Heart left ventricle (tissue), 16 donors: ENCODE measurements around the gene PLSCR2. TPM values are rescaled to one million over a fixed set of nuclear protein-coding genes. Genes with fewer than 3 reads are reported as not detected.

Experiments
- ATAC-seq, 4 donors: fragments of 200-7000 bp; cut with Tn5 transposase; one replicate each; pipeline ENCODE4 v1.9.1; 2020 to 2022; ENCODE audit warnings: moderate library complexity in 4 of 4, mild to moderate bottlenecking in 3 of 4, moderate number of reproducible peaks in 1 of 4
- DNase-seq, 5 donors: peaks; one replicate each; pipeline ENCODE4 v3.0.0-alpha.2; 2020
- H3K27ac ChIP-seq, 12 donors: fragments of 200-600 bp; sonication (generic) in 4 of 12; one replicate each; pipeline versions ENCODE4 v1.5.0 to v1.8.0; 2016 to 2022; ENCODE audit warnings: mild to moderate bottlenecking in 2 of 12
- H3K27me3 ChIP-seq, 9 donors: fragments of 200-600 bp; sonication (generic) in 2 of 9; one replicate each; pipeline versions ENCODE4 v1.5.1 to v1.8.0; 2016 to 2022; ENCODE audit warnings: mild to moderate bottlenecking in 3 of 9
- H3K36me3 ChIP-seq, 9 donors: fragments of 200-600 bp; sonication (generic) in 2 of 9; one replicate each; pipeline versions ENCODE4 v1.5.0 to v1.8.0; 2018 to 2022; ENCODE audit warnings: mild to moderate bottlenecking in 2 of 9
- H3K4me1 ChIP-seq, 12 donors: fragments of 200-600 bp; sonication (generic) in 4 of 12; one replicate each; pipeline versions ENCODE4 v1.5.0 to v1.8.0; 2016 to 2022; ENCODE audit warnings: mild to moderate bottlenecking in 3 of 12
- H3K4me3 ChIP-seq, 12 donors: fragments of 200-600 bp; sonication (generic) in 4 of 12; one replicate each; pipeline versions ENCODE4 v1.5.0 to v1.8.0; 2017 to 2022; ENCODE audit warnings: mild to moderate bottlenecking in 9 of 12, moderate library complexity in 4 of 12
- H3K9me3 ChIP-seq, 12 donors: fragments of 200-600 bp; sonication (generic) in 4 of 12; one replicate each; pipeline versions ENCODE4 v1.5.0 to v1.8.0; 2016 to 2022; ENCODE audit warnings: mild to moderate bottlenecking in 1 of 12
- CTCF ChIP-seq, 12 donors: fragments of 200-600 bp; sonication (generic) in 4 of 12; IDR thresholded peaks; one replicate each; pipeline versions ENCODE4 v1.5.0 to v1.8.0; 2018 to 2022; ENCODE audit warnings: antibody characterized with exemption in 12 of 12, mild to moderate bottlenecking in 5 of 12
- POLR2A ChIP-seq, 2 donors: fragments of 450-650 bp; IDR thresholded peaks; one replicate each; pipeline ENCODE4 v1.6.1; 2017; ENCODE audit warnings: antibody characterized with exemption in 2 of 2, mild to moderate bottlenecking in 2 of 2, moderate library complexity in 2 of 2
- WGBS, 4 donors: extraction: QIAGEN DNeasy Blood & Tissue Kit in 2 of 4; methylation state at CpG; one replicate each; pipeline versions ENCODE4 v1.1.5 to v1.1.7; 2013 to 2018; 5-methylcytosine and 5-hydroxymethylcytosine counted together
- intact Hi-C, 10 donors: fragments of 100-400 bp; cut with DNase I; formaldehyde crosslinking; loops; one replicate each; pipeline versions ENCODE4 v1.11.1 to v1.14.2; 2022
- polyA plus RNA-seq, 2 donors: library from polyadenylated mRNA; stranded (reverse); fragments of 200-250 nt; gene quantifications; one replicate each; pipeline ENCODE4 v1.2.3, GENCODE V29; 2013
- total RNA-seq, 9 donors: library from RNA; depleted of rRNA in 2 of 9; stranded (reverse); fragments of >200 nt in 2 of 9; fragmentation: NEBNext Ultra II Directional in 3 of 9; extraction: Animal tissue kit (Norgen Biotek cat#: 25700) in 3 of 9; gene quantifications; one replicate each; pipeline versions ENCODE4 v1.1.0 to v1.2.4, GENCODE V29; 2016 to 2023
- donor health status: ischemic (EF 13 %, LVEDD 7.1; RV severe dilation, severe dysfunction).
- donor health status: healthy with polysubstance abuse.
- donor health status: DM: no; HTN: yes; CAD: no.
- donor health status: DM: no; HTN: no; CAD: no.
- donor health status: ischemic (EF 25% LVEDD 6.9; RV normal size, moderate dysfunction).
- donor health status: ischemic (EF 25% LVEDD 5.7; RV mildly dilated, moderate dysfunction).
- donor health status: healthy.
- donor health status: DM: yes; HTN: yes; CAD: no.
- donor health status: ischemic (EF 35%, LVEDD 5.7; RV mildly dilated, moderate dysfunction).
- donor health status: nonischemic (EF 11% LVEDD 7.7; RV severe dilation, severe dysfunction).
- donor health status: DM: yes; HTN: yes; CAD: no.
- donor health status: PGD.
- donor health status: ischemic (EF 29% LVEDD 5.4; RV normal size, mild dysfunction).
- donor health status: nonischemic (EF 23%, LVEDD 6.1; RV moderate dilation, normal function).

PLSCR2 gene
- total and polyA plus RNA-seq, 11 donors: not detected

DNA sequence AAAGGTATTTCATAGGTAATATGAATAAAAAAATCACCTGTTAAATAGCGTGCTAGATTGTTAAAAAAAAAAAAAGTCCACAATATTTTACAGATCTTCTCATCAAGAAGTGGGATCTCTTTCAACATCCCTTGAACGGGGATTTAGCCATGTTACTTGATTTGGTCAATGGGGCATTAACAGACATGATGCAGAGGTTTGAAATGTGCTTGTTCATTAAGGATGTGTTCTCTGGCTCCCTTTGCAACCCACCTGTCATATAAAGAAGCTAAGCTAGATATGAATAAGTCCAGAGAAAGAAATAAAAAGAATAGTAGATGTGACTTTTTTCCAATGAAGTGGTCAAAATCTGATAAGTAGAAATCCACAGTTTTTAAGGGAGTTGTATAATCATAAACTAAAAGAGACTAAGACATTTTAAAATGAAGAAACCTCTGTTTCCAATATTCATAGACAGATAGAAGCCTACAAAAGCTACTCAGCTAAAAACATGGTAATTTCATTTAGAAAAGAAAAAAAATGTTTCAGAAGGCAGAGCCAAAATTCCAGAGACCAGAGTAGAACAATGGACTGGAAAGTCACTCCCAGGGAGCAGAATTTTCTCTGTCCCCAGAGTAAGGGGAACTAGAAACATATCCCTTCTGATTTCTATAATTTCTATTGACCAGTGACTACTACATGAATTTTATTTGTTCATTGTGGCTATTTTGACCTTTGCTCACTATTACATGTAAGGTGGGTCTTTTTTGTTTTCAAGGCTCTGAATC lies 79.2 kb downstream of the PLSCR2 start:
- ATAC-seq (peak in 2 of 4 donors; percentile 20 to 36), DNase-seq (no peak)
- intact Hi-C loops: no loop called here
- no peaks in the 10 kb centered on the region for H3K27me3 ChIP-seq
- H3K27ac ChIP-seq: peak overlapping the region in 7 of 12 donors; percentile 22 to 55 (median 46)
- H3K36me3 ChIP-seq: no peaks in the 10 kb centered on the region
- H3K9me3 ChIP-seq: no peaks in the 10 kb centered on the region
- 46 to 91% (median 58%) methylated on average over 2 of the region's 2 CpGs for WGBS, 4 donors
- no peak for TF ChIP-seq POLR2A (IDR thresholded peaks at IDR 0.05)
- no peak for TF ChIP-seq CTCF (IDR thresholded peaks at IDR 0.05)
- H3K4me3 ChIP-seq: no peak overlapping the region
- H3K4me1 ChIP-seq: peaks cover 0 to 19% (median 8%) of the 10 kb centered on the region in 12 donors

- 68 to 80% (median 75%) methylated on average over 2 of the region's 2 CpGs for WGBS, 4 donors
- H3K4me1 ChIP-seq: peaks cover 0 to 19% (median 8%) of the 10 kb centered on the region in 12 donors
- intact Hi-C loops: loop anchor here in 1 of 10 donors (5.0 kb wide), 1 partner anchor 50 kb away; no protein-coding TSS in a partner anchor
- H3K36me3 ChIP-seq: no peaks in the 10 kb centered on the region
- no peaks in the 10 kb centered on the region for H3K9me3 ChIP-seq
- DNase-seq (no peak), ATAC-seq (no peak)
- H3K27ac ChIP-seq: no peak overlapping the region
- no peak overlapping the region for H3K4me3 ChIP-seq
- TF ChIP-seq POLR2A (IDR thresholded peaks at IDR 0.05): no peak
- no peak for TF ChIP-seq CTCF (IDR thresholded peaks at IDR 0.05)
- H3K27me3 ChIP-seq: no peaks in the 10 kb centered on the region
Observed at GRCh38 chr3:146387566-146387965, 81.8 kb downstream of the PLSCR2 start.

- DNase-seq (no peak), ATAC-seq (no peak)
- Histone ChIP-seq H3K4me1 (peaks cover 0 to 19% (median 8%) of the 10 kb centered on the region in 12 donors), H3K9me3 (no peaks in the 10 kb centered on the region), H3K27ac (no peak overlapping the region), H3K27me3 (no peaks in the 10 kb centered on the region), H3K36me3 (no peaks in the 10 kb centered on the region), H3K4me3 (no peak overlapping the region)
- TF ChIP-seq CTCF (IDR thresholded peaks at IDR 0.05) (no peak), POLR2A (IDR thresholded peaks at IDR 0.05) (no peak)
- intact Hi-C loops: loop anchor here in 1 of 10 donors (5.0 kb wide), 1 partner anchor 50 kb away; no protein-coding TSS in a partner anchor
- 86 to 93% (median 89%) methylated on average over 1 of the region's 1 CpG for whole genome bisulfite sequencing, 4 donors
Observed at GRCh38 chr3:146386936-146387335, 82.4 kb downstream of the PLSCR2 start.

GRCh38 chr3:146384786-146385185 lies 84.6 kb downstream of the PLSCR2 start:
- no peak for DNase-seq
- H3K9me3 ChIP-seq: no peaks in the 10 kb centered on the region
- no peaks in the 10 kb centered on the region for H3K36me3 ChIP-seq
- no peak for ATAC-seq
- no peak for TF ChIP-seq CTCF (IDR thresholded peaks at IDR 0.05)
- no peak for TF ChIP-seq POLR2A (IDR thresholded peaks at IDR 0.05)
- H3K27me3 ChIP-seq: no peaks in the 10 kb centered on the region
- H3K4me3 ChIP-seq: no peak overlapping the region
- no peak overlapping the region for H3K27ac ChIP-seq
- intact Hi-C loops: loop anchor here in 2 of 10 donors (2.0 to 5.0 kb wide), 2 partner anchors 36 to 47 kb away; no protein-coding TSS in a partner anchor
- H3K4me1 ChIP-seq: peaks cover 0 to 3% (median 0%) of the 10 kb centered on the region in 12 donors

Other genes starting within 250 kb of the PLSCR2 start
- 10 to 100 TPM in 6 of 9 donors, 1 to 10 TPM in 3; 6.2 to 36.3 (median 13.8) TPM for gene PLSCR4, start 218.5 kb downstream of the PLSCR2 start, total RNA-seq
- gene PLSCR4, start 218.5 kb downstream of the PLSCR2 start, polyA plus RNA-seq: 1 to 10 TPM; 4.0 to 6.0 TPM
- 100 to 1,000 TPM in 1 of 9 donors, 10 to 100 TPM in 8; 17.4 to 113 (median 35.7) TPM for gene PLSCR1, start 75.0 kb upstream of the PLSCR2 start, total RNA-seq
- 10 to 100 TPM in 1 of 2 donors, 1 to 10 TPM in 1; 6.9 to 23.0 TPM for gene PLSCR1, start 75.0 kb upstream of the PLSCR2 start, polyA plus RNA-seq
- not detected for gene PLSCR5, start 135.8 kb upstream of the PLSCR2 start, total RNA-seq
- not detected for gene PLSCR5, start 135.8 kb upstream of the PLSCR2 start, polyA plus RNA-seq